Endothelial cell of umbilical vein (primary cell): ENCODE data around the gene GJB3. TPM values are rescaled to one million over a fixed set of nuclear protein-coding genes. Genes with fewer than 3 reads are reported as not detected.

Experiments
- BruUV-seq: library from RNA; stranded (reverse); fragments of 400-500 nt; replicated peaks from 2 replicates; lab custom pipeline; 2021; lab: Mats Ljungman, UMichigan
- CTCF ChIA-PET: fragments of 300-600, 350-600 bp; sonication (Branson Sonifier 250); formaldehyde crosslinking; loops from one replicate; lab custom pipeline; 2021; ENCODE audit warnings: antibody characterized with exemption, inconsistent platforms; lab: Charles Lee
- POLR2A ChIA-PET: fragments of 300-600, 350-600 bp; sonication (Branson Sonifier 250); formaldehyde crosslinking; loops from one replicate; lab custom pipeline; 2021; ENCODE audit warnings: antibody characterized with exemption, inconsistent platforms; lab: Charles Lee
- DNase-seq: peaks from one replicate; pipeline ENCODE4 v3.0.0-alpha.2; 2011; ENCODE audit warnings: low read depth, low spot score
- FAIRE-seq: peaks from 2 replicates; lab custom pipeline; 2011; peaks lifted over from hg19 to GRCh38; lab: Jason Lieb, UNC
- H2AFZ ChIP-seq: 2 replicates; pipeline ENCODE4 v1.6.0; 2012; ENCODE audit warnings: low read depth, low read length, control low read depth, inconsistent platforms
- H3K27ac ChIP-seq: 2 replicates; pipeline ENCODE4 v1.5.1; 2011; ENCODE audit warnings: low read depth, mild to moderate bottlenecking, control low read depth, low read length, moderate library complexity; ENCODE audit not compliant: insufficient read depth
- H3K27me3 ChIP-seq, 2 experiments: 2 replicates each; pipeline versions ENCODE4 v1.6.0 to v1.6.1; 2011; ENCODE audit warnings: low read length in 2 of 2, mixed read lengths in 1 of 2; ENCODE audit not compliant: control insufficient read depth in 2 of 2, insufficient read depth in 2 of 2
- H3K36me3 ChIP-seq, 2 experiments: 2 replicates in 1 of 2; 3 replicates in 1 of 2; pipeline ENCODE4 v1.5.1; 2011; ENCODE audit warnings: low read length in 2 of 2, mild to moderate bottlenecking in 1 of 2, moderate library complexity in 1 of 2; ENCODE audit not compliant: control insufficient read depth in 2 of 2, insufficient read depth in 2 of 2; ENCODE audit errors: extremely low read depth in 1 of 2
- H3K4me1 ChIP-seq: 3 replicates; pipeline ENCODE4 v1.5.1; 2011; ENCODE audit warnings: mild to moderate bottlenecking, low read length; ENCODE audit not compliant: control insufficient read depth, insufficient read depth; ENCODE audit errors: extremely low read depth
- H3K4me2 ChIP-seq: 2 replicates; pipeline ENCODE4 v1.6.1; 2011; ENCODE audit warnings: low read length, control low read depth, mixed read lengths; ENCODE audit not compliant: insufficient read depth
- H3K4me3 ChIP-seq, 3 experiments: fragments of 200-600 bp in 1 of 3; sonication (generic), shearing (Covaris generic) in 1 of 3; replicated peaks in 1 of 3; 2 replicates each; pipeline ENCODE4 v1.5.1; 2011 to 2016; ENCODE audit warnings: control low read depth in 3 of 3, low read length in 3 of 3, mild to moderate bottlenecking in 2 of 3, inconsistent platforms in 1 of 3, low read depth in 1 of 3, moderate library complexity in 1 of 3; ENCODE audit not compliant: insufficient read depth in 1 of 3
- H3K79me2 ChIP-seq: 2 replicates; pipeline ENCODE4 v1.6.0; 2012; ENCODE audit warnings: low read length, inconsistent platforms; ENCODE audit not compliant: control insufficient read depth, insufficient read depth
- H3K9ac ChIP-seq: replicated peaks from 2 replicates; pipeline ENCODE3; 2011; ENCODE audit warnings: low read length, control low read depth; ENCODE audit not compliant: insufficient read depth; ENCODE audit errors: extremely low read depth
- H3K9me1 ChIP-seq: replicated peaks from 3 replicates; pipeline ENCODE4 v1.6.0; 2011; ENCODE audit warnings: mild to moderate bottlenecking, low read length; ENCODE audit not compliant: control insufficient read depth, insufficient read depth; ENCODE audit errors: extremely low read depth
- H3K9me3 ChIP-seq: replicated peaks from 2 replicates; pipeline ENCODE4 v1.5.1; 2012; ENCODE audit warnings: low read length, inconsistent platforms; ENCODE audit not compliant: control insufficient read depth, insufficient read depth
- H4K20me1 ChIP-seq: replicated peaks from 2 replicates; pipeline ENCODE3; 2011; ENCODE audit warnings: mild to moderate bottlenecking, low read length; ENCODE audit not compliant: control insufficient read depth, insufficient read depth; ENCODE audit errors: extremely low read depth
- CTCF ChIP-seq, 2 donors: IDR thresholded peaks; 1 replicate in 1 of 2; 2 replicates in 1 of 2; pipeline ENCODE4 v1.5.1; 2011; ENCODE audit warnings: low read length in 2 of 2, mild to moderate bottlenecking in 2 of 2, moderate library complexity in 2 of 2, control low read depth in 1 of 2, inconsistent platforms in 1 of 2, low read depth in 1 of 2; ENCODE audit not compliant: insufficient read depth in 1 of 2; ENCODE audit errors: extremely low read depth in 1 of 2
- EZH2 ChIP-seq: IDR thresholded peaks from 2 replicates; pipeline ENCODE4 v1.6.1; 2012; ENCODE audit warnings: borderline replicate concordance, low read depth, mild to moderate bottlenecking, moderate library complexity, low read length, inconsistent platforms; ENCODE audit not compliant: severe bottlenecking
- FOS ChIP-seq: IDR thresholded peaks from 2 replicates; pipeline ENCODE4 v1.6.1; 2011; ENCODE audit warnings: mild to moderate bottlenecking, low read length, moderate library complexity, borderline replicate concordance; ENCODE audit not compliant: insufficient read depth
- GATA2 ChIP-seq: IDR thresholded peaks from 2 replicates; pipeline ENCODE4 v1.7.0; 2011; ENCODE audit warnings: low read depth, mild to moderate bottlenecking, moderate library complexity, mixed read lengths, low read length; ENCODE audit not compliant: insufficient read length, insufficient read depth
- JUN ChIP-seq: IDR thresholded peaks from 2 replicates; pipeline ENCODE4 v1.6.1; 2011; ENCODE audit warnings: borderline replicate concordance, low read depth; ENCODE audit not compliant: insufficient read length, insufficient read depth
- MYC ChIP-seq: IDR thresholded peaks from one replicate; pipeline ENCODE4 v1.6.1; 2011; ENCODE audit warnings: mild to moderate bottlenecking, low read depth, low read length
- POLR2A ChIP-seq: IDR thresholded peaks from 2 replicates; pipeline ENCODE4 v1.6.1; 2012; ENCODE audit warnings: low read depth, mild to moderate bottlenecking, control low read depth, low read length
- POLR2AphosphoS5 ChIP-seq: IDR thresholded peaks from 2 replicates; pipeline ENCODE4 v1.6.1; 2012; ENCODE audit warnings: low read depth, mild to moderate bottlenecking, control low read depth, low read length, moderate library complexity; ENCODE audit not compliant: insufficient read depth
- dilution Hi-C: fragments of 300-500 bp; cut with MboI; formaldehyde crosslinking; loops from one replicate; pipeline ENCODE4 v1.15.0; 2019; ENCODE audit warnings: low sequenced_read_pairs; ENCODE audit not compliant: extremely low pct_ligation_motif_present
- intact Hi-C: fragments of 100-400 bp; cut with micrococcal nuclease; formaldehyde crosslinking; loops from one replicate; pipeline ENCODE4 v1.10.0; 2022
- polyA plus RNA-seq, 4 experiments: library from polyadenylated mRNA; depleted of rRNA in 3 of 4; stranded (reverse) in 3 of 4; unstranded in 1 of 4; fragments of >200 nt; gene quantifications; 2 replicates each; pipeline versions ENCODE4 v1.2.1 to v1.2.3, GENCODE V29; 2011 to 2012; ENCODE audit warnings: missing spikeins in 1 of 4
- total RNA-seq: library from RNA; stranded (reverse); gene quantifications from 2 replicates; pipeline ENCODE4 v1.2.3, GENCODE V29; 2021
- TF ChIP-seq, protein P1 (sequence below): IDR thresholded peaks from 2 replicates; pipeline ENCODE4 v1.6.1; 2011; ENCODE audit not compliant: insufficient read depth, insufficient read length

GJB3 gene
- total and polyA plus RNA-seq, 2 donors (not counting 3 experiments of a cell fraction or from before 2014, with no cell fraction given): not detected

DNA sequence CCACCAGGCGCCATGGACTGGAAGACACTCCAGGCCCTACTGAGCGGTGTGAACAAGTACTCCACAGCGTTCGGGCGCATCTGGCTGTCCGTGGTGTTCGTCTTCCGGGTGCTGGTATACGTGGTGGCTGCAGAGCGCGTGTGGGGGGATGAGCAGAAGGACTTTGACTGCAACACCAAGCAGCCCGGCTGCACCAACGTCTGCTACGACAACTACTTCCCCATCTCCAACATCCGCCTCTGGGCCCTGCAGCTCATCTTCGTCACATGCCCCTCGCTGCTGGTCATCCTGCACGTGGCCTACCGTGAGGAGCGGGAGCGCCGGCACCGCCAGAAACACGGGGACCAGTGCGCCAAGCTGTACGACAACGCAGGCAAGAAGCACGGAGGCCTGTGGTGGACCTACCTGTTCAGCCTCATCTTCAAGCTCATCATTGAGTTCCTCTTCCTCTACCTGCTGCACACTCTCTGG lies 3.8 kb downstream of the GJB3 start:
- H3K36me3 ChIP-seq: no peaks in the 10 kb centered on the region
- H3K9me3 ChIP-seq: no peaks in the 10 kb centered on the region
- no TSS peak for BruUV-seq
- H3K79me2 ChIP-seq: no peaks in the 10 kb centered on the region
- FAIRE-seq (no peak), DNase-seq (no peak)
- no peak overlapping the region for H3K4me3 ChIP-seq
- H4K20me1 ChIP-seq: no peaks in the 10 kb centered on the region
- H3K9ac ChIP-seq: no peak overlapping the region
- H3K27ac ChIP-seq: no peak overlapping the region
- H3K4me1 ChIP-seq: no peaks in the 10 kb centered on the region
- ChIA-PET CTCF (interaction anchor here (1.2 kb wide), 1 partner anchor 81 kb away, joined by 6 read pairs; no protein-coding TSS in a partner anchor), POLR2A (no interaction called here)
- H2AFZ ChIP-seq: no peak overlapping the region
- peaks cover 23 to 33% of the 10 kb centered on the region in 2 experiments for H3K27me3 ChIP-seq
- dilution Hi-C loops (no loop called here), intact Hi-C loops (loop anchor here (5.0 kb wide), 3 partner anchors 388 to 988 kb away; partner anchors contain the start of gene SFPQ)
- TF ChIP-seq JUN (no peak), EZH2 (no peak)
- no peak overlapping the region for H3K4me2 ChIP-seq
- H3K9me1 ChIP-seq: no peaks in the 10 kb centered on the region

- TF ChIP-seq POLR2A (no peak), GATA2 (no peak), POLR2AphosphoS5 (no peak), CTCF (IDR thresholded peaks at IDR 0.05; ENCODE audit: extremely low read depth in 1 of 2, insufficient read depth in 1 of 2, low read depth in 1 of 2, low read length in 2 of 2) (no peak), MYC (no peak), EZH2 (no peak), FOS (no peak), JUN (no peak)
- TF ChIP-seq, protein P1, sequence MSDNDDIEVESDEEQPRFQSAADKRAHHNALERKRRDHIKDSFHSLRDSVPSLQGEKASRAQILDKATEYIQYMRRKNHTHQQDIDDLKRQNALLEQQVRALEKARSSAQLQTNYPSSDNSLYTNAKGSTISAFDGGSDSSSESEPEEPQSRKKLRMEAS: no peak
- Histone ChIP-seq H3K9me3 (no peaks in the 10 kb centered on the region), H3K4me1 (no peaks in the 10 kb centered on the region), H2AFZ (no peak overlapping the region), H4K20me1 (no peaks in the 10 kb centered on the region), H3K4me3 (no peak overlapping the region), H3K4me2 (no peak overlapping the region), H3K9me1 (no peaks in the 10 kb centered on the region), H3K9ac (no peak overlapping the region), H3K36me3 (no peaks in the 10 kb centered on the region), H3K27me3 (peaks cover 17 to 29% of the 10 kb centered on the region in 2 experiments), H3K79me2 (no peaks in the 10 kb centered on the region), H3K27ac (no peak overlapping the region)
- no peak for DNase-seq
- ChIA-PET CTCF (interaction anchor here (1.2 to 1.4 kb wide), 2 partner anchors 11 to 81 kb away, joined by 6 to 8 read pairs; no protein-coding TSS in a partner anchor), POLR2A (no interaction called here)
- no TSS peak for BruUV-seq
- intact Hi-C loops: loop anchor here (5.0 kb wide), 3 partner anchors 387 to 987 kb away; partner anchors contain the start of gene SFPQ
- FAIRE-seq: no peak
- dilution Hi-C loops: no loop called here
These were observed 4.3 kb downstream of the GJB3 start for GRCh38 chr1:34785231-34785874.
